ENCODE data around the gene TCF7L1. TPM values are rescaled to one million over a fixed set of nuclear protein-coding genes. Genes with fewer than 3 reads are reported as not detected.

TCF7L1 gene
- total RNA-seq, 2 experiments from 2014 or later: not detected

DNA sequence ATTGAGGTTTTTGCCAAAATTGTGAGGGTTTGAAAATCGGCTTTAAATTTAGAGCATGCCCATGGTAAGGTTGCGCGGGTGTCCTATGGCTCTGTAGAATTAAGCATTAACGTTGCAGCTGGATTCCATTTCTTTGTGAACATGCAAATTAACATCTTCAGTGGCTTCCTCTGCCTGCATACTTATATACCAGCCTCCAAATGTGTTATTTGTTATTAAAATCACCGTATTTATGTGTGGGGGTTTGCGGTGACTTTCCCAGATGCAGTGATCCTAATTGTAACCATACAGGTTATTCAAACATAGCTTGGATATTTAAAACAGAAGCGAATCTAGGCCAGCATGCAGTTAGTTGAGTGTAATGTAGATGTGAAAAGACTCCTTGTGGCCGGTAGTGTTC, 114.4 kb downstream of the TCF7L1 start:
- Mint-ChIP-seq H3K27me3 (peaks cover 13% of the 10 kb centered on the region), H3K27ac (no peak overlapping the region), H3K4me1 (ENCODE audit: low read depth) (no peaks in the 10 kb centered on the region), H3K4me3 (no peak overlapping the region), H3K36me3 (ENCODE audit: low read depth) (no peaks in the 10 kb centered on the region), H3K9me3 (no peaks in the 10 kb centered on the region)
- POLR2A ChIA-PET: no interaction called here
- Histone ChIP-seq H3K4me3 (ENCODE audit: low read length) (no peak overlapping the region), H3K4me1 (ENCODE audit: insufficient read depth, low read length) (no peaks in the 10 kb centered on the region), H3K9me3 (ENCODE audit: control insufficient read depth in 1 of 2, insufficient read depth in 1 of 2, low read length in 2 of 2) (no peaks in the 10 kb centered on the region), H3K27me3 (ENCODE audit: control insufficient read depth in 1 of 2, insufficient read depth in 2 of 2, low read length in 2 of 2) (no peaks in the 10 kb centered on the region), H3K27ac (ENCODE audit: low read depth in 1 of 2, low read length in 2 of 2) (no peak overlapping the region), H3K36me3 (ENCODE audit: insufficient read depth, low read length) (no peaks in the 10 kb centered on the region)
- intact Hi-C loops (cut with DNase I, micrococcal nuclease): no loop called here
- TF ChIP-seq, protein P1, sequence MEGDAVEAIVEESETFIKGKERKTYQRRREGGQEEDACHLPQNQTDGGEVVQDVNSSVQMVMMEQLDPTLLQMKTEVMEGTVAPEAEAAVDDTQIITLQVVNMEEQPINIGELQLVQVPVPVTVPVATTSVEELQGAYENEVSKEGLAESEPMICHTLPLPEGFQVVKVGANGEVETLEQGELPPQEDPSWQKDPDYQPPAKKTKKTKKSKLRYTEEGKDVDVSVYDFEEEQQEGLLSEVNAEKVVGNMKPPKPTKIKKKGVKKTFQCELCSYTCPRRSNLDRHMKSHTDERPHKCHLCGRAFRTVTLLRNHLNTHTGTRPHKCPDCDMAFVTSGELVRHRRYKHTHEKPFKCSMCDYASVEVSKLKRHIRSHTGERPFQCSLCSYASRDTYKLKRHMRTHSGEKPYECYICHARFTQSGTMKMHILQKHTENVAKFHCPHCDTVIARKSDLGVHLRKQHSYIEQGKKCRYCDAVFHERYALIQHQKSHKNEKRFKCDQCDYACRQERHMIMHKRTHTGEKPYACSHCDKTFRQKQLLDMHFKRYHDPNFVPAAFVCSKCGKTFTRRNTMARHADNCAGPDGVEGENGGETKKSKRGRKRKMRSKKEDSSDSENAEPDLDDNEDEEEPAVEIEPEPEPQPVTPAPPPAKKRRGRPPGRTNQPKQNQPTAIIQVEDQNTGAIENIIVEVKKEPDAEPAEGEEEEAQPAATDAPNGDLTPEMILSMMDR (IDR thresholded peaks at IDR 0.05): no peak
- ATAC-seq (ENCODE audit: poor library complexity) (no peak), DNase-seq (no peak)
- CTCF ChIA-PET: interaction anchor here (0.8 kb wide), 1 partner anchor 19 kb away, joined by 3 read pairs; no protein-coding TSS in a partner anchor

DNA sequence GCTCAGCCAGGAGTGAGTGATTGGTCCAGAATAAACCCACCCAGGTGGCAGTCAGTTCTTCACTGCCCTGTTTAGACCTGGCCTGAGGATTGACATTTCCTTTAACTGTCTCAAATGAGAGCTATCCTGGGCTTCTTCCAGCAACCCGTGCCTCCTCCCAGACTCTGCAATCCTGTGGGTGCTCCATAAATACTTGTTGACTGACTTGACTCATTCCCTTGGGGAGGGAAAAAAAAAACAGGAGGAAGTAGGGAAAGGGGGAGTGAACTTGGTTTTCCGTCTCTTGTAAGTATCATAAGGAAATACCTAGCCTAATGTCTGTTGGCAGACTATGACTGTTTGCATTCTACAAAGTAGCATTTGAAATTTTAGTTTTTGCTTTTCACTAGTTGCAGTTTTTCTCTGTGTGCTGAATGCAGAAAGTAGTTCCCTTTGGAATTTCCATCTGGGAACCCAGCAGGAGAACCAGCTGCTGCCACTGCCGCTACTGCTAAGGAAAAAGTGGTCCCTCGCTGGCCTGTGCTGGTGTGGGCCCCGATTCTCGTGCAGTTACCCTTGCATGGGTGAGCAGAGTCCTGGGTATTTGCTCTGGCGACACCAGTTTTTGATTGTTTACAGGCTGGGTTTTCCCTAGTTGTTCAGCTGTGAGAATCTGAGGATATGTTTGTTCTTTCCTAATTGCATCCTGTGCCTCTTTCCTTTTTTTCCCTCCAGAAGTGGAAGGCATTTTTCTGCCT, 115.7 kb downstream of the TCF7L1 start:
- no peaks in the 10 kb centered on the region for H3K9me3 ChIP-seq (ENCODE audit: control insufficient read depth in 1 of 2, insufficient read depth in 1 of 2, low read length in 2 of 2)
- no peak overlapping the region for H3K4me3 ChIP-seq (ENCODE audit: low read length)
- H3K27ac Mint-ChIP-seq: no peak overlapping the region
- H3K27me3 ChIP-seq (ENCODE audit: control insufficient read depth in 1 of 2, insufficient read depth in 2 of 2, low read length in 2 of 2): no peaks in the 10 kb centered on the region
- H3K4me1 ChIP-seq (ENCODE audit: insufficient read depth, low read length): no peaks in the 10 kb centered on the region
- H3K9me3 Mint-ChIP-seq: no peaks in the 10 kb centered on the region
- TF ChIP-seq, protein P1 (IDR thresholded peaks at IDR 0.05): no peak
- ATAC-seq (ENCODE audit: poor library complexity): no peak
- POLR2A ChIA-PET: no interaction called here
- no peaks in the 10 kb centered on the region for H3K36me3 Mint-ChIP-seq (ENCODE audit: low read depth)
- no peak overlapping the region for H3K27ac ChIP-seq (ENCODE audit: low read depth in 1 of 2, low read length in 2 of 2)
- intact Hi-C loops (cut with DNase I, micrococcal nuclease): no loop called here
- H3K36me3 ChIP-seq (ENCODE audit: insufficient read depth, low read length): no peaks in the 10 kb centered on the region
- H3K4me1 Mint-ChIP-seq (ENCODE audit: low read depth): no peaks in the 10 kb centered on the region
- H3K27me3 Mint-ChIP-seq: peaks cover 8% of the 10 kb centered on the region
- CTCF ChIA-PET: no interaction called here
- no peak for DNase-seq
- no peak overlapping the region for H3K4me3 Mint-ChIP-seq

DNA sequence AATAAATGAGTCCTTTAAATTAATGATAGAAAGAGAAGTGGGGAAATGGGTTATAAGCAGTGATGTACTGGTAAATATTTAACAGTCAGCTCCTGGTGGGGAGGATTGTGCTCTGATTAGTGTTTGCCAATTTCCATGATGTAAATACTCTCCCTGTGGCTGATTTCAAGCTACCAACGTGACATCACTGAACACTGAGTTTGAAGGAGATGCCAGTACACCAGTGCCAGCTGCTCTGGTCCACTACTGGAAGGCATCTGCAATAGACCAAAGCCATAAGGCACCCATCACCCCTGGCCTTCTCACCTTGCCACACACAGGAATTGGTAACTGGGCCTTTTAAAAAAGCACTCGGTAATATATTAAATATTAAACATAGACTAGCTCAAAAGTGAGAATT, 116.9 kb downstream of the TCF7L1 start:
- ChIA-PET CTCF (no interaction called here), POLR2A (no interaction called here)
- no peak overlapping the region for H3K4me3 ChIP-seq (ENCODE audit: low read length)
- no peaks in the 10 kb centered on the region for H3K27me3 Mint-ChIP-seq
- no peak overlapping the region for H3K27ac Mint-ChIP-seq
- H3K36me3 ChIP-seq (ENCODE audit: insufficient read depth, low read length): no peaks in the 10 kb centered on the region
- DNase-seq: no peak
- H3K4me3 Mint-ChIP-seq: no peak overlapping the region
- TF ChIP-seq, protein P1 (IDR thresholded peaks at IDR 0.05): no peak
- H3K4me1 Mint-ChIP-seq (ENCODE audit: low read depth): no peaks in the 10 kb centered on the region
- ATAC-seq (ENCODE audit: poor library complexity): no peak
- intact Hi-C loops (cut with DNase I, micrococcal nuclease): no loop called here
- H3K4me1 ChIP-seq (ENCODE audit: insufficient read depth, low read length): no peaks in the 10 kb centered on the region
- H3K27ac ChIP-seq (ENCODE audit: low read depth in 1 of 2, low read length in 2 of 2): no peak overlapping the region
- no peaks in the 10 kb centered on the region for H3K36me3 Mint-ChIP-seq (ENCODE audit: low read depth)
- no peaks in the 10 kb centered on the region for H3K9me3 ChIP-seq (ENCODE audit: control insufficient read depth in 1 of 2, insufficient read depth in 1 of 2, low read length in 2 of 2)
- H3K9me3 Mint-ChIP-seq: no peaks in the 10 kb centered on the region
- no peaks in the 10 kb centered on the region for H3K27me3 ChIP-seq (ENCODE audit: control insufficient read depth in 1 of 2, insufficient read depth in 2 of 2, low read length in 2 of 2)
